SU-DHL-6 (cell line): Measurements from ENCODE around the gene RELA.

ENCODE experiments used
- H2AFZ ChIP-seq: fragments of 200-600 bp; sonication (generic); 2 replicates; pipeline ENCODE4 v1.6.1; 2014; ENCODE audit warnings: low read depth, mild to moderate bottlenecking, moderate library complexity, mixed read lengths, antibody characterized with exemption, low read length; ENCODE audit not compliant: severe bottlenecking
- H3F3A ChIP-seq: fragments of 200-600 bp; shearing (Covaris generic); 2 replicates; pipeline ENCODE4 v1.6.0; 2016; ENCODE audit warnings: antibody characterized with exemption, mild to moderate bottlenecking; ENCODE audit not compliant: insufficient read depth
- H3K27ac ChIP-seq: fragments of 200-600 bp; sonication (generic); 2 replicates; pipeline ENCODE4 v1.5.1; 2016; ENCODE audit warnings: low read depth, mild to moderate bottlenecking, low read length, moderate library complexity, mixed read lengths
- H3K27me3 ChIP-seq: fragments of 200-600 bp; sonication (generic), shearing (Covaris generic); 2 replicates; pipeline ENCODE4 v1.6.0; 2014; ENCODE audit warnings: mild to moderate bottlenecking, low read length
- H3K36me3 ChIP-seq: fragments of 200-600 bp; sonication (generic); 2 replicates; pipeline ENCODE4 v1.6.1; 2014; ENCODE audit warnings: mild to moderate bottlenecking, low read length, mixed read lengths
- H3K4me2 ChIP-seq: fragments of 300-600, 200-600 bp; shearing (Covaris generic), sonication (generic); 2 replicates; pipeline ENCODE4 v1.6.0; 2014; ENCODE audit warnings: low read length, low read depth, mild to moderate bottlenecking; ENCODE audit not compliant: poor library complexity, severe bottlenecking
- H3K4me3 ChIP-seq: fragments of 200-600 bp; sonication (generic); 2 replicates; pipeline ENCODE4 v1.5.1; 2014; ENCODE audit warnings: antibody characterized with exemption, low read length, mild to moderate bottlenecking, mixed read lengths; ENCODE audit not compliant: insufficient read depth, poor library complexity, severe bottlenecking
- H3K79me2 ChIP-seq: fragments of 200-600 bp; sonication (generic); 2 replicates; pipeline ENCODE4 v1.6.1; 2014; ENCODE audit warnings: mild to moderate bottlenecking, low read length, moderate library complexity; ENCODE audit not compliant: insufficient read depth
- H3K9ac ChIP-seq: fragments of 200-600 bp; sonication (generic); 2 replicates; pipeline ENCODE4 v1.7.0; 2014; ENCODE audit warnings: mild to moderate bottlenecking, low read length
- H3K9me2 ChIP-seq: fragments of 200-600 bp; sonication (generic); replicated peaks from 2 replicates; pipeline ENCODE4 v1.6.1; 2014; ENCODE audit warnings: low read length; ENCODE audit not compliant: insufficient read depth
- H3K9me3 ChIP-seq: fragments of 200-600 bp; sonication (generic); 2 replicates; pipeline ENCODE4 v1.6.1; 2014; ENCODE audit warnings: low read length, mixed read lengths; ENCODE audit not compliant: insufficient read depth
- H4K20me1 ChIP-seq: fragments of 200-600 bp; sonication (generic); 2 replicates; pipeline ENCODE4 v1.6.1; 2014; ENCODE audit warnings: low read depth, mild to moderate bottlenecking, antibody characterized with exemption, low read length, moderate library complexity, mixed read lengths
- EZH2phosphoT487 ChIP-seq: fragments of 200-600 bp; sonication (generic), shearing (Covaris generic); conservative IDR thresholded peaks from 2 replicates; pipeline ENCODE4 v1.6.1; 2018; ENCODE audit warnings: mild to moderate bottlenecking, antibody characterized with exemption, low read length, moderate library complexity, mixed read lengths
- TF ChIP-seq, protein P1 (sequence below): fragments of 200-600 bp; sonication (generic); IDR thresholded peaks from one replicate; pipeline ENCODE4 v1.5.1; 2017; ENCODE audit warnings: antibody characterized with exemption, mild to moderate bottlenecking, low read length, moderate library complexity; ENCODE audit not compliant: insufficient read depth, poor library complexity, severe bottlenecking

RELA gene

DNA sequence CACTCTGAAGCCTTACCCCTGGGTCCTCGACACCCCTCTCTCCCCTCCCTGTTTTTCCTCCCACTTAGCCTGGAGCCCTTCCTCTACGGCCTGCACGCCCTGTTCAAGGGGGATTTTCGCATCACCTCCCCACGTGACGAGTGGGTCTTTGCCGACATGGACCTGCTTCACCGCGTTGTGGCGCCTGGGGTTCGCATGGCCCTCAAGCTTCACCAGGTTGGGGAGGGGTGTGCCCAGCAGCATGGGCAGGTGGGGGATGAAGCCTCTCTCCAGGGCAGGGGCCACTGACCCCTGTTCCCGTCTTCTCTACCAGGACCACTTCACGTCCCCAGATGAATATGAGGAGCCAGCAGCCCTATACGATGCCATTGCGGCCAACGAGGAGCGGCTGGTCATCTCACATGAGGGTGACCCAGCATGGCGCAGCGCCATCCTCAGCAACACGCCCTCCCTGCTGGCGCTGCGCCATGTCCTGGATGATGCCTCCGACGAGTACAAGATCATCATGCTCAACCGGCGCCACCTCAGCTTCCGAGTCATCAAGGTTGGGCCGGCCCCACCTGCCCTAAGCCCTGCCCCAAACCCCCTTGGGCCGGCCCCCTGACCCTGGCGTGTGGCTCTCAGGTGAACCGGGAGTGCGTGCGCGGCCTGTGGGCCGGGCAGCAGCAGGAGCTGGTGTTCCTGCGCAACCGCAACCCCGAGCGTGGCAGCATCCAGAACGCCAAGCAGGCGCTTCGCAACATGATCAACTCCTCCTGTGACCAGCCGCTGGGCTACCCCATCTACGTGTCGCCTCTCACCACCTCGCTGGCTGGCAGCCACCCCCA, 27.6 kb downstream of the RELA start:
- H3F3A ChIP-seq = peaks cover 23% of the 10 kb centered on the region
- no peaks in the 10 kb centered on the region for H4K20me1 ChIP-seq
- H2AFZ ChIP-seq = no peak overlapping the region
- H3K79me2 ChIP-seq = no peaks in the 10 kb centered on the region
- H3K27ac ChIP-seq = no peak overlapping the region
- H3K4me3 ChIP-seq = no peak overlapping the region
- no peak for TF ChIP-seq EZH2phosphoT487
- TF ChIP-seq, protein P1, sequence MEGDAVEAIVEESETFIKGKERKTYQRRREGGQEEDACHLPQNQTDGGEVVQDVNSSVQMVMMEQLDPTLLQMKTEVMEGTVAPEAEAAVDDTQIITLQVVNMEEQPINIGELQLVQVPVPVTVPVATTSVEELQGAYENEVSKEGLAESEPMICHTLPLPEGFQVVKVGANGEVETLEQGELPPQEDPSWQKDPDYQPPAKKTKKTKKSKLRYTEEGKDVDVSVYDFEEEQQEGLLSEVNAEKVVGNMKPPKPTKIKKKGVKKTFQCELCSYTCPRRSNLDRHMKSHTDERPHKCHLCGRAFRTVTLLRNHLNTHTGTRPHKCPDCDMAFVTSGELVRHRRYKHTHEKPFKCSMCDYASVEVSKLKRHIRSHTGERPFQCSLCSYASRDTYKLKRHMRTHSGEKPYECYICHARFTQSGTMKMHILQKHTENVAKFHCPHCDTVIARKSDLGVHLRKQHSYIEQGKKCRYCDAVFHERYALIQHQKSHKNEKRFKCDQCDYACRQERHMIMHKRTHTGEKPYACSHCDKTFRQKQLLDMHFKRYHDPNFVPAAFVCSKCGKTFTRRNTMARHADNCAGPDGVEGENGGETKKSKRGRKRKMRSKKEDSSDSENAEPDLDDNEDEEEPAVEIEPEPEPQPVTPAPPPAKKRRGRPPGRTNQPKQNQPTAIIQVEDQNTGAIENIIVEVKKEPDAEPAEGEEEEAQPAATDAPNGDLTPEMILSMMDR = no peak
- H3K9me3 ChIP-seq = no peaks in the 10 kb centered on the region
- H3K9ac ChIP-seq = no peak overlapping the region
- H3K4me2 ChIP-seq = no peak overlapping the region
- no peaks in the 10 kb centered on the region for H3K9me2 ChIP-seq
- H3K27me3 ChIP-seq = no peaks in the 10 kb centered on the region
- no peaks in the 10 kb centered on the region for H3K36me3 ChIP-seq

DNA sequence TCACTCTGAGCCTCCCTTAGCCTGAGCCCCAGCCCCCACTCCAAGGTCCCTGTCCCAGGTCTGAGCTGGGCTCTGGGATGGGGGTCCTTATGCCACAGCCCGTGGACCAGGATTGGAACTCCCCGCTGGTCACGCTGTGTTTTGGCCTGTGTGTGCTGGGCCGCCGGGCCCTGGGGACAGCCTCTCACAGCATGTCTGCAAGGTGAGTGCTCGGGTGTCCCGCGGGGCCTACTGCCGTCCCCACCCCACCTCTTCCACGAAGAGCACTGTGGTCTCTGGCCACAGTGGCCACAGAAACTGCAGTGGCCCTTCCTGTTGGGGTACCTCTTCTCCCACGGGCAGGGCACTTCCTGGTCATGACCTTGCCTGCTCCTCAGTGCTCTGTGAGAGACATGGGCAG, 28.3 kb downstream of the RELA start:
- no peaks in the 10 kb centered on the region for H3K79me2 ChIP-seq
- no peaks in the 10 kb centered on the region for H3K9me3 ChIP-seq
- TF ChIP-seq EZH2phosphoT487 = no peak
- TF ChIP-seq, protein P1 = no peak
- H3K27me3 ChIP-seq = no peaks in the 10 kb centered on the region
- peaks cover 18% of the 10 kb centered on the region for H3F3A ChIP-seq
- no peaks in the 10 kb centered on the region for H3K36me3 ChIP-seq
- no peak overlapping the region for H3K4me2 ChIP-seq
- H3K4me3 ChIP-seq = no peak overlapping the region
- no peak overlapping the region for H3K9ac ChIP-seq
- H2AFZ ChIP-seq = no peak overlapping the region
- H4K20me1 ChIP-seq = no peaks in the 10 kb centered on the region
- H3K9me2 ChIP-seq = no peaks in the 10 kb centered on the region
- no peak overlapping the region for H3K27ac ChIP-seq

DNA sequence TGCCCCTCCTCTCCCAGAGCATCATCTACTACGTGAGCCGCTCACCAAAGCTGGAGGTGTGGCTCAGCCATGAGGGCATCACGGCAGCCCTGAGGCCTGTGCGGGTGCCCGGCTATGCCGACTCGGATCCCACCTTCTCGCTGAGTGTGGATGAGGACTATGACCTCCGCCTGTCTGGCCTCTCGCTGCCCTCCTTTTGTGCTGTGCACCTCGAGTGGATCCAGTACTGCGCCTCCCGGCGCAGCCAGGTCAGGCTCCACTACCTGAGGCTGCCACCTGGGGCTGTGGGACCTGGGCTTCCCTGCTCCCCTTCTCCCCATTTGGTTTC, 28.6 kb downstream of the RELA start:
- H3K36me3 ChIP-seq = no peaks in the 10 kb centered on the region

More for the DNA sequence above, 28.6 kb downstream of the RELA start:
- Histone ChIP-seq H3K27ac (no peak overlapping the region), H3K9me2 (no peaks in the 10 kb centered on the region), H4K20me1 (no peaks in the 10 kb centered on the region), H3F3A (peaks cover 14% of the 10 kb centered on the region), H2AFZ (no peak overlapping the region), H3K4me3 (no peak overlapping the region), H3K9me3 (no peaks in the 10 kb centered on the region), H3K9ac (no peak overlapping the region), H3K79me2 (no peaks in the 10 kb centered on the region), H3K27me3 (no peaks in the 10 kb centered on the region), H3K4me2 (no peak overlapping the region)
- TF ChIP-seq EZH2phosphoT487 = no peak
- TF ChIP-seq, protein P1 = no peak
